ENCODE measurements around the gene COX6A1.

COX6A1 gene

DNA sequence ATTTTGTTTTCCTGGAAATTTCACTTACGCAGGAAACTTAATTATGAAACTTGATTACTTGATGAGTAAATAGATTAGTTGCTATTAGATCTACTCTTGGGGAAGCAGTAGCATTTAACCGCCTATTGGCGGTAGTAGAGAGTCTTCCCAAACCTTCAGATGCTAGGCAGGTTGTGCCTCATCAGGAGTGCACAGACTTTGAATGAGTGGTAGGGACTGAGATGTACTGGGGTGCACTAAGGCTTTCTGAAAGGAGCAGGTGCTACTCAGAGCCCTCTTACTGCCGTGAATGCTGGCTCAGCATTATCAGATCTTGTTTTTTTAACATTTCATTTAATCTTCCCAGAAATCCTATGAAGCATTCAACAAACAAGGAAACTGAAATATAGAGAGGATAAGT lies 16.1 kb downstream of the COX6A1 start:
- H3K36me3 ChIP-seq (ENCODE audit: insufficient read depth, low read length) = peaks cover 85% of the 10 kb centered on the region
- H3K27ac ChIP-seq (ENCODE audit: low read depth, low read length) = no peak overlapping the region

DNA sequence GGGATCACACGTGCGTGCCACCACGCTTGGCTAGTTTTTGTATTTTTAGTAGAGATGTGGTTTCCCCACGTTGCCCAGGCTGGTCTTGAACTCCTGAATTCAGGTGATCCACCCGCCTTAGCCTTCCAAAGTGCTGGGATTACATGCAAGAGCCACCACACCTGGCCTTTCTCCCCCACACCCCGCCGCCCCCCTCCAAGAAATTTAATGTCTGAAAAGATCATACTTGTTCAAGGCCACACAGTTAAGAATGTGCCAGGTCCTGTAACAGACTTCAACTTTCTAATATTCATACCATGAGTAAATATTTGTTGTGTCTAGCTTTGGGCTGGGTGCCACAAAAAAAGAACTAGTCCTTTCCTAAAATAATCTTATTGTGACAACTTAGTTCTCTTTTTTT lies 17.4 kb downstream of the COX6A1 start:
- Histone ChIP-seq H3K36me3 (ENCODE audit: insufficient read depth, low read length) (peaks cover 87% of the 10 kb centered on the region), H3K27me3 (ENCODE audit: insufficient read depth, low read length) (no peaks in the 10 kb centered on the region), H3K27ac (ENCODE audit: low read depth, low read length) (no peak overlapping the region), H3K4me1 (ENCODE audit: insufficient read depth, low read length) (no peaks in the 10 kb centered on the region), H3K9ac (ENCODE audit: low read depth, low read length) (no peak overlapping the region), H3K4me3 (ENCODE audit: low read length) (no peak overlapping the region), H3K9me3 (ENCODE audit: insufficient read depth, low read depth, low read length) (no peaks in the 10 kb centered on the region)
- 89% methylated on average over 7 of the region's 7 CpGs for WGBS

More for the DNA sequence above, 16.1 kb downstream of the COX6A1 start:
- no peak overlapping the region for H3K4me3 ChIP-seq (ENCODE audit: low read length)
- no peak overlapping the region for H3K9ac ChIP-seq (ENCODE audit: low read depth, low read length)
- WGBS = 86% methylated on average over 4 of the region's 4 CpGs
- H3K9me3 ChIP-seq (ENCODE audit: insufficient read depth, low read depth, low read length) = no peaks in the 10 kb centered on the region
- no peaks in the 10 kb centered on the region for H3K4me1 ChIP-seq (ENCODE audit: insufficient read depth, low read length)
- no peaks in the 10 kb centered on the region for H3K27me3 ChIP-seq (ENCODE audit: insufficient read depth, low read length)

DNA sequence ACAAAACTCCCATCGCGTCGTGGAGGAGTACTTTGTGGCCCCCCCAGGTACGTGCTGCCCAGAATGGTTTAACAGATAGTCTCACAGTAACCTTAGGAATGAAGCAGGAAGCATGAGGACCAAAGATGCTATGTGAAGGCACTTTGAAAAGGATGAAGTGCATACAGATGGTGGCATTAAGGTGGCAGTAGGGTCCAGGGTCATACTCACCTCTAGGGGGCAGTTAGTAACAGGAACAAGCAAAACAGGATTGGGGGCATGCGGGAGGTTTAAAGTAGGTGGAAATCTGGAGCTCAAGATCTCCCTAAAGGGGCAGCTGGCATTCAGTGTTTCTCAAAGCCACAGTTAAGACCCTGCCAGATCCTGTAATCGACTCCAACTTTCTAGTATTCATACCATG lies 19.2 kb downstream of the COX6A1 start:
- Histone ChIP-seq H3K4me3 (ENCODE audit: low read length) (no peak overlapping the region), H3K4me1 (ENCODE audit: insufficient read depth, low read length) (no peaks in the 10 kb centered on the region), H3K9ac (ENCODE audit: low read depth, low read length) (no peak overlapping the region), H3K27me3 (ENCODE audit: insufficient read depth, low read length) (no peaks in the 10 kb centered on the region), H3K36me3 (ENCODE audit: insufficient read depth, low read length) (peaks cover 92% of the 10 kb centered on the region), H3K9me3 (ENCODE audit: insufficient read depth, low read depth, low read length) (no peaks in the 10 kb centered on the region), H3K27ac (ENCODE audit: low read depth, low read length) (no peak overlapping the region)
- WGBS = 92% methylated on average over 6 of the region's 6 CpGs

DNA sequence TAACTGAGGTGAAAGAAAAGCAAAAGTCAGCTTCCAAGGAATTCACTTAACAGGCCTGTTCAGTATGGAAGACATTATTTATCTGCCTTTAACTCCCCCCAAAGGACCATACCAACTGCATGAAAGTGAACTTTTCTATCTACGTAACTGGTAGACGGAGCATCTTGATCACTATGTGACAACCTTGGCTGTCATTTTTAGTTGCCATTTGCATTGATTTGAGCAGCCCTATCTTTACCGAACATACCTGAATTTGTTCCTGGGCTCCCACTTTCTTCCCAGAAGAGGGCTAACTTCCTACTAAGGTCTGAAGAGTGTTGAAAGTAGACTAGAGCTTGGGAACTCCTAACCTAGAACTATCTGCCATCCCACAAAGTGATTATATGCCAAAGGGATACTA lies 22.2 kb downstream of the COX6A1 start:
- H3K4me3 ChIP-seq (ENCODE audit: low read length) = no peak overlapping the region
- 95% methylated on average over 3 of the region's 3 CpGs for WGBS
- no peaks in the 10 kb centered on the region for H3K9me3 ChIP-seq (ENCODE audit: insufficient read depth, low read depth, low read length)
- H3K4me1 ChIP-seq (ENCODE audit: insufficient read depth, low read length) = no peaks in the 10 kb centered on the region
- H3K36me3 ChIP-seq (ENCODE audit: insufficient read depth, low read length) = peaks cover 93% of the 10 kb centered on the region
- H3K9ac ChIP-seq (ENCODE audit: low read depth, low read length) = no peak overlapping the region
- no peaks in the 10 kb centered on the region for H3K27me3 ChIP-seq (ENCODE audit: insufficient read depth, low read length)
- no peak overlapping the region for H3K27ac ChIP-seq (ENCODE audit: low read depth, low read length)

DNA sequence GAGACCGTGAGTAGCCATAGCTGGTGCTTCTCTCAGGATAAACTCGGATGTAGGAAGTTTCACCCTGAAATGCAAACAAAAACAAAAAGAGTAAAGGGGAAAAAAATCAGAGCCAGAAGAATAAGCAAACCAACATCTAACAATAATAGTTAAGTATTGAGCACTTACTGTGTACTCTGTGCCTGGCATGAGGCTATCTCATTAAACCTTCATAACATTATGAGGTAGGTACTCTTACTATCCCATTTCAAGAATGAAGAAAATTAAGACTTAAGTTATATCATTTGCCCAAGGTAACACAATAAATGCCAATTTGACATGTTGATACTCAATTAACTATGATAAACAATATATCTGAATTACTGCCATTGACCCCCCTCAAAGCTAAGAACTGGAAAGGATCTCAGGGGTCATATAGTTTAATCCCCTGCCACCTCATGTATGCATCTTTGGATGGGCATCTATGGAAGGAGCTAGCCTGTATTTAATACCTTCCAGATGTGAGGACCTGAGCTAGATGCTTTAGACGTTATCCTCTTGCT lies 24.3 kb downstream of the COX6A1 start:
- Histone ChIP-seq H3K9me3 (ENCODE audit: insufficient read depth, low read depth, low read length) (no peaks in the 10 kb centered on the region), H3K36me3 (ENCODE audit: insufficient read depth, low read length) (peaks cover 94% of the 10 kb centered on the region), H3K4me1 (ENCODE audit: insufficient read depth, low read length) (peaks cover 4% of the 10 kb centered on the region; the same call in 1 of the 2 replicates), H3K27ac (ENCODE audit: low read depth, low read length) (no peak overlapping the region), H3K4me3 (ENCODE audit: low read length) (no peak overlapping the region), H3K9ac (ENCODE audit: low read depth, low read length) (no peak overlapping the region), H3K27me3 (ENCODE audit: insufficient read depth, low read length) (no peaks in the 10 kb centered on the region)
- 90% methylated on average over 3 of the region's 3 CpGs for WGBS

DNA sequence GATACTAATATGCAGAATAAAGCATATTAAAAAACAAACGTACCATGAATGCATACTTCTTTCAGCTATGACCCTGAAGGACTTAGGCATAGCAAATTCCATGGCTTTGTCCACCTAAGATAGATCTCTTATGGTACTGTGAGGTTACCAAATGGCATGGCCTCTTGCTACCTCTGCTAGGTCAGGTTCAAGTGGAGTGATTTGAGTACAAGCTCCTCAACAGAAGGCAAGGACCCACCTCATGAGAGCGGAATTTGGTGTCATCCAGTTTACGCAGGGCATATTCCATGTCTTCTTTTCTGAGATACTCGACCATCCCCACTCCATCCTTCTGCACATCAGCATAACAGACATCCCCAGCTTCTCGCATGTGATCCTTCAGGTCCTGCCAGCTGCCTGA lies 25.8 kb downstream of the COX6A1 start:
- H3K4me1 ChIP-seq (ENCODE audit: insufficient read depth, low read length) = peaks cover 4% of the 10 kb centered on the region; the same call in 1 of the 2 replicates
- H3K4me3 ChIP-seq (ENCODE audit: low read length) = no peak overlapping the region
- WGBS = 92% methylated on average over 5 of the region's 5 CpGs
- H3K9me3 ChIP-seq (ENCODE audit: insufficient read depth, low read depth, low read length) = no peaks in the 10 kb centered on the region
- H3K9ac ChIP-seq (ENCODE audit: low read depth, low read length) = no peak overlapping the region
- no peak overlapping the region for H3K27ac ChIP-seq (ENCODE audit: low read depth, low read length)
- H3K27me3 ChIP-seq (ENCODE audit: insufficient read depth, low read length) = no peaks in the 10 kb centered on the region
- H3K36me3 ChIP-seq (ENCODE audit: insufficient read depth, low read length) = peaks cover 86% of the 10 kb centered on the region

DNA sequence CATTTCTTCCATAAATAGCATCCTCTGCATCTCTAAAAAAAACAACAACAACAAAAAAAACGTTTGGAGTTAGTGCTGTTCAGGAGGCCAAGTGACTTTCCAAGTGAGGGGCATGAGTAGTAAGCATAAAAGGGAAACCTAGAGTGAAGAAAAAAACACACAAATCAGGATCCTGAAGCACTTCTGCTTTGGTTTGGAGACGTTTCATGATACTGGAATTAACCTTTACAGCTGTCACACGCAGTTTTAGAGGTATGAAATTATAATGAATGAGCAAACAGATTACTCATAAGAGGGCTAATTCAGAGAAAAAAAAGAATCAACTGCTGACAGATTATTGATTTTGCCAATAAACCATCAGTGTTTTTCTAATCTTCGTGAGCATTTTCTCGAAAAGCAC lies 27.8 kb downstream of the COX6A1 start:
- H3K9ac ChIP-seq (ENCODE audit: low read depth, low read length) = no peak overlapping the region
- H3K9me3 ChIP-seq (ENCODE audit: insufficient read depth, low read depth, low read length) = no peaks in the 10 kb centered on the region
- H3K36me3 ChIP-seq (ENCODE audit: insufficient read depth, low read length) = peaks cover 69% of the 10 kb centered on the region
- 76% methylated on average over 5 of the region's 5 CpGs for WGBS
- no peak overlapping the region for H3K4me3 ChIP-seq (ENCODE audit: low read length)
- H3K4me1 ChIP-seq (ENCODE audit: insufficient read depth, low read length) = peaks cover 4% of the 10 kb centered on the region; the same call in 1 of the 2 replicates
- no peak overlapping the region for H3K27ac ChIP-seq (ENCODE audit: low read depth, low read length)
- no peaks in the 10 kb centered on the region for H3K27me3 ChIP-seq (ENCODE audit: insufficient read depth, low read length)

DNA sequence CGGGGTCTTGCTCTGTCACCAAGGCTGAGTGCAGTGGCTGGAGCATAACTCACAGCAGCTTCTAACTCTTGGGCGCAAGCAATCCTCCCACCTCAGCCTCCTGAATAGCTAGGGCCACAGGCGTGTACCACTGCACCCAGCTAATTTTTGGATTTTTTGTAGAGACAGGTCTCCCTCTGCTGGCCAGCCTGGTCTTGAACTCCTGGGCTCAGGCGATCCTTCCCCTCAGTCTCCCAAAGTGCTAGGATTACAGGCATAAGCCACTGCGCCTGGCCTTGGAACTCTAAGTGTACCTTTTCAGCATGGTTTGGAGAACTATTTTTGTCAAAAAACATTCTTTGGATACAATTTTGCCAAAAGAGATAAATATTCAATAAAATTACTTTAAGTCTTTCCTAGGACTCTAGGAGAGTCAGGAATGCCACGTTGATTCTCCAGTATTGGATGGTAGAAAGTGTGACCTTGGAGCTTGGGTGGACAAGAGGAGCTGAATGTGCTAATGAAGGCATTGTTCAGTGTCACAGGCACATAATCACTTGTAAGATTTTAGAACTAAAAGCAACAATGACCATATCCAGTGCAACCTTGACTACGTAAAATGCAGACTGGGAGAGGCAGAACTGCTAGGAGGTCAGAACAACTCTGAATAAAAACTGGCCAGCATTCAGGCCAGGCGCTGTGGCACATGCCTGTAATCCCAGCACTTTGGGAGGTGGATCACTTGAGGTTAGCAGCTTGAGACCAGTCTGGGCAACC lies 28.8 kb downstream of the COX6A1 start:
- Histone ChIP-seq H3K4me1 (ENCODE audit: insufficient read depth, low read length) (peaks cover 4% of the 10 kb centered on the region; the same call in 1 of the 2 replicates), H3K9ac (ENCODE audit: low read depth, low read length) (no peak overlapping the region), H3K4me3 (ENCODE audit: low read length) (no peak overlapping the region), H3K27ac (ENCODE audit: low read depth, low read length) (no peak overlapping the region; the same call in 1 of the 2 replicates), H3K36me3 (ENCODE audit: insufficient read depth, low read length) (peaks cover 59% of the 10 kb centered on the region), H3K9me3 (ENCODE audit: insufficient read depth, low read depth, low read length) (no peaks in the 10 kb centered on the region), H3K27me3 (ENCODE audit: insufficient read depth, low read length) (no peaks in the 10 kb centered on the region)
- 78% methylated on average over 8 of the region's 8 CpGs for WGBS

DNA sequence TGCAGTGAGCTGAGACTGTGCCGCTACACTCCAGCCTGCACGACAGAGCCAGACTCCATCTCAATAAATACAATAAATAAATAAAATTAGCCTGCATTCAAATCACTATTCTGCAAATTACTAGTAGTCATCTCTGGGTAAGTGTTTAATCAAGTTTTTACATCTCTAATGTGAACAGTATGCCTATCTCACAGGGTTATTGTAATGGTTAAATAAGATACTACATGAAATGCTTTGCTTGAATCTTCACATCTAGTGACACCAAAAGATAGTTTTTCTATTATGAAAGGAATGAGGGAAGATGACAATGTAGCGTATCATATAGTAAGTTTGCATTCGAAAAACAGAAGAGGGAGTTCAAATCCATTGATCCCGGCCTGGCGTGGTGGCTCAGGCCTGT lies 29.5 kb downstream of the COX6A1 start:
- no peak overlapping the region for H3K9ac ChIP-seq (ENCODE audit: low read depth, low read length)
- H3K4me1 ChIP-seq (ENCODE audit: insufficient read depth, low read length) = peaks cover 4% of the 10 kb centered on the region; the same call in 1 of the 2 replicates
- no peak overlapping the region for H3K4me3 ChIP-seq (ENCODE audit: low read length)
- peaks cover 52% of the 10 kb centered on the region for H3K36me3 ChIP-seq (ENCODE audit: insufficient read depth, low read length)
- no peaks in the 10 kb centered on the region for H3K27me3 ChIP-seq (ENCODE audit: insufficient read depth, low read length)
- WGBS = 97% methylated on average over 6 of the region's 6 CpGs
- no peak overlapping the region for H3K27ac ChIP-seq (ENCODE audit: low read depth, low read length)
- H3K9me3 ChIP-seq (ENCODE audit: insufficient read depth, low read depth, low read length) = no peaks in the 10 kb centered on the region

DNA sequence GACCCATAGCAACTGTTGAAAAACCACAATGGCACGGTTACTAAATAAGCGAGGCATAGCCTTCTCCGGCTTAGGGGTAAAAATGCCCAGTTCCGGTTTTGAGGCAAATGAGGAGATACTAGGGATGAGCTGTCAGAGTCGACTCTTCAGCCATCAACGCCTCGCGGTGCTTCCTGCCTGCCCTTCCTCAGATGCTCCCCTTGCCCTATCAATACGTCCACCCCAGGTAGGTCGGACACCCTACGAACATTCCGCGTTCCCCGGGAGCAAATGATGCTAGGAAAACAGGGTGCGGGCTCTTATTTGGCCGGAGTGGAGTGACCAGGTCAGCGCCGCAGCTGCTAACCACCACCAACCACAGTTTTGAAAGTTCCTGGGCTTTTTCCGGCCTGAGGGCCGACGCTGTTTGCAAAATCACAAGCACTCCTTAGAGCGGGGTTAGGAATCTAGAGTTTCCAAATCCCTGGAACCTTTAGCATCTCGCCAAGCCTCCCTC lies 30.5 kb downstream of the COX6A1 start:
- peaks cover 4% of the 10 kb centered on the region; the same call in 1 of the 2 replicates for H3K4me1 ChIP-seq (ENCODE audit: insufficient read depth, low read length)
- H3K9ac ChIP-seq (ENCODE audit: low read depth, low read length) = peak overlapping the region; percentile 99
- WGBS = 5% methylated on average over 23 of the region's 23 CpGs
- peak overlapping the region; percentile 99 for H3K27ac ChIP-seq (ENCODE audit: low read depth, low read length)
- H3K4me3 ChIP-seq (ENCODE audit: low read length) = peak overlapping the region; percentile 83
- peaks cover 43% of the 10 kb centered on the region for H3K36me3 ChIP-seq (ENCODE audit: insufficient read depth, low read length)
- H3K27me3 ChIP-seq (ENCODE audit: insufficient read depth, low read length) = no peaks in the 10 kb centered on the region
- H3K9me3 ChIP-seq (ENCODE audit: insufficient read depth, low read depth, low read length) = no peaks in the 10 kb centered on the region

DNA sequence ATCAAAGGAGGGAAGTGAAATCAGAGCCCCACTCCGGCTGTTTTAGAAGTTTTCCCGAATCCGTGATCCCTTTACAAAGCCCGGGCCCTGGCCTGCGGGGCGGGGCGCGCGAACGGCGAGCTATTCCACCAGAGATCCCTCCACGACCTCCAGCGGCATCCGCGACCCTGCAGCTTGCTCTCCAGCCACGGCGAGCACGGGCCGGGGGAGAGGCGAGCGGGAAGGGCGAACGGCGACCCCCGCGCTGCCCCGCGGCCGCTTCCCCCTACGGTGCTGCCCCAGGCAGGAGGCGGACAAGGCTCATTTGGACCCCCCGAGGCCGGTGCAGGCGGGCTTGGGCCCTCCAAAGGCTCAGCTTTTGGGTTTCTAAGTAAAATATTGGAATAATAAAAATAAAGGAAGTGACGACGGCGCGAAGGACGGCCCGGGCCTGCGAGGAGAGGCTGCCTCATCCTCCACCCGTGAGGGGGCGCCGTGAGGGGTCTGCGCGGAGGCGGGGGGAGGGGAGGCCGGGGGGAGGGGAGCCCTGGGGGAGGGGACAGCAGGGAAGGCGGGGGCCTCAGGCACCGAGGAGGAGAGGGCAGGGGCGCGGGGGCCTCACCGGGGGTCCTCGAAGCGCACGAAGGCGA lies 31.0 kb downstream of the COX6A1 start:
- Histone ChIP-seq H3K9ac (ENCODE audit: low read depth, low read length) (peak overlapping the region; percentile 99), H3K9me3 (ENCODE audit: insufficient read depth, low read depth, low read length) (no peaks in the 10 kb centered on the region), H3K27me3 (ENCODE audit: insufficient read depth, low read length) (no peaks in the 10 kb centered on the region), H3K27ac (ENCODE audit: low read depth, low read length) (peak overlapping the region; percentile 99), H3K36me3 (ENCODE audit: insufficient read depth, low read length) (peaks cover 37% of the 10 kb centered on the region), H3K4me1 (ENCODE audit: insufficient read depth, low read length) (peaks cover 4% of the 10 kb centered on the region; the same call in 1 of the 2 replicates), H3K4me3 (ENCODE audit: low read length) (peak overlapping the region; percentile 83)
- WGBS = under 1% methylated on average over 56 of the region's 57 CpGs
